GM18526 (cell line): ENCODE data around the gene SCYGR3.

Source experiments
- POLR2A ChIP-seq: IDR thresholded peaks from 3 replicates; pipeline ENCODE4 v1.6.1; 2011; ENCODE audit not compliant: insufficient read length; ENCODE audit errors: extremely low read depth

Gene SCYGR3

GRCh38 chr2:227595797-227596196 is 18.8 kb downstream of the SCYGR3 start:
- TF ChIP-seq POLR2A = no peak

DNA sequence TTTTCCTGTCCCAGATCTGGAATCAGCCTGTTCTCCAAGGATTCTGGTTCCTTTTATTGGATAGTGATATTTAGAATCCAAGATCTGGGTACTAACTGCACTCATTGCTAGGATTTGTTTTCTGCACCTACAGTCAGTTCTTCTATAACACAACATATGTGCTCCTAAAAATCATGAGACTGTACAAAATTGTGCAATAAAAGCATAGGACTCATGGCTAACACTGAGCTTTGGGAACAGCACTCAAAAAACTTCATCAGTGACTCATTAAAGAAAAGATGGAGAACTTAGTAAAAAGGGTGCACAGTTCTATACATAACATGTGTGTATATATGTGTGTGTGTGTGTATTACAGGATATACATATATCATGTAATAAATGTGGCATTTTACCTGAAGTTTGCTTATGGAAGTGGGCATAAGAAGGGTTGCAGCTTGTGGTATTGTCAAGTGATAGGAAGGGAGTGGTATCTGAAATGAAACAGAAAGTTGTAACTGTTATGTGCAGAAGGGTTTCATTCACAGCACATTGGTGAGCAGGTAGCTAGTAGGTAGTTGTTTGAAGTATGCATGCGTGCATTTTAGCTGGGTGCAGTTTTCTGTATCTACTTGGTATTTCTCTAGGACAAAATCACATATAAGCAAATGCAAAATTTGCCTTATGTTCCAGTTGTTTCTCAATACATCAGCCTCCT is 21.8 kb downstream of the SCYGR3 start:
- no peak for TF ChIP-seq POLR2A

DNA sequence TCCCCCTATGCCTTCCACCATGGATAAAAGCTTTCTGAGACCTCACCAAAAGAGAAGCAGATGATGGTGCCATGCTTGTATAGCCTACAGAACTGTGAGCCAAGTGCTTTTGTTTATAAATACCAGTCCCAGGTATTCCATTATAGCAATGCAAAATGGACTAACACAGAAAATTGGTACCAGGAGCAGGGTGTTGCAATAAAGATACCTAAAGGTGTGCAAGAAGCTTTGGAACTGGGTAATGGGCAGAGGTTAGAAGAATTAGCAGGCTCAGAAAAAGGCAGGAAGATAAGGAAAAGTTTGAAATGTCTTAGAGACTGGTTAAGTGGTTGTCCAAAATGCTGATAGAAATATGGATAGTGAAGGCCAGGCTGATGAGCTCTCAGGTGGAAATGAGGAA is 32.3 kb downstream of the SCYGR3 start:
- TF ChIP-seq POLR2A = no peak

DNA sequence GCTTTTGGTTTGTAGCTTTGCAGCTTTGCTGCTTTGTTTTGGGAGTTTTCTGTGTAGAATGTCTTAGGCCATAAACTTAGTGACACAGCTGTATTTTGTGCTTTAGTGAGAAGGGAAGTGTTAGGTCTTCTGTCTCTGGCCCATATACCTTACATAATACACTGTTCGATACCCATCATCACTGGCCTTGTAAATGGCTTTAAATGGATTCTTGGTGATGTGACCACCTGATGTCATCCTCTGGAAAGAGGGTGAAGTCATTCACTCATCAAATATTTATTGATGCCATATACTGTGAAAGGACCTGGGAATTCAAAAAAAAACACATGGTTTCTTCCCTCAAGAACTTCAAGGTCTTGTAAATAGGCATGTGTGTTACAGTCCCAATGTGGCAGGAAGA is 34.8 kb downstream of the SCYGR3 start:
- TF ChIP-seq POLR2A = no peak

DNA sequence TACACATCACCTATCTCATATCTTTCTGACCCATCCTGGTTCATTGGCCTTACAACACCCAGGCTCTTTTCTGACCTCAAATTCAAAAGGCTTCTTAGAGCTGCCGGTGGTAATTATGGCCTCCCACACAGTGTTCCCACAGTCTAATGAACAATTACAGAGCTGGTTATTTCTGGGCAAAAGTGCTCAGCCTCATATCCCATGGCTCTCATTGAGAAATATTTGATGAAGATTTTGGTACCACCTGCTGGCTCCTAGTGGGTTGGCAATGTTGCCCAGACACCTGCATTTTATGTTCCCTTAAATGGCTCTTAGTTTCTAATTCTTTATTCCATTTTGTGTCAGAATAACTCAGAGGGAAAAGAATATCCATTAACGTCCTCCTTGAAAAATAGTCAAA is 36.0 kb downstream of the SCYGR3 start:
- TF ChIP-seq POLR2A = no peak

GRCh38 chr2:227577555-227577954 is 37.1 kb downstream of the SCYGR3 start:
- TF ChIP-seq POLR2A = no peak

GRCh38 chr2:227576812-227577211 is 37.8 kb downstream of the SCYGR3 start:
- TF ChIP-seq POLR2A = no peak

DNA sequence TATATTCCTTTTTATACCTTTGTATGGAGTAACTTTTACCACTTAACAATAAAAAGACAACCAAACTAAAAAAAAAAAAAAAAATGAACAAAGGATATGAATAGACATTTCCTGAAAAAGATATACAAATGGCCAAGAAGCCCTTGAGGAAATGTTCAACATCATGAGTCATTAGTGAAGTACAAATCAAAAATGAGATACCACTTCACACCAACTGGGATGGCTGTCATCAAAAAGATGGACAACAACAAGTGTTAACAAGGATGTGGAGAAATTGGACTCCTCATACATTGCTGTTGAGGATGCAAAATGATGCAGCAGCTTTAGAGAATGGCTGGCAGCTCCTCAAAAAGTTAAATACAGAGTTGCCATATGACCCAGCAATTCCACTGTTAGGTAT is 38.5 kb downstream of the SCYGR3 start:
- no peak for TF ChIP-seq POLR2A

DNA sequence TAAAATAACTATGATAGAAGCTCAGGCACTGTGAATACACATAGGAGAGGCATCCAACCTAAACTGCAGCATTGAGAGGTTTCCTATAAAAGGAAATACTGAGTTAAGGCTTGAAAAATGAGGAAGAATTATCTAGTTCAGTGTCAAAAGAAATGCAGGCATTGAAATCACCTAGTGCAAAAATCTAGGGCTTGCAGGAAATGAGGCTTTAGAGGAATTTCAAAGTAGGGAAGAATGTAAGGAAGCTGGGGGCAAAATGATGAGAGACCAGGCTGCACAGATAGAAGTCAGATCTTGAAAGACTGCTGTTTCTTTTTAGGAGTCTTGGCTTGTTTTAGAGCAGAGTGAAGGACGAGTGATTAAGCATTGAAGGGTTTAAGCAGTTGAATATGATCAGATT is 44.0 kb downstream of the SCYGR3 start:
- TF ChIP-seq POLR2A = no peak

DNA sequence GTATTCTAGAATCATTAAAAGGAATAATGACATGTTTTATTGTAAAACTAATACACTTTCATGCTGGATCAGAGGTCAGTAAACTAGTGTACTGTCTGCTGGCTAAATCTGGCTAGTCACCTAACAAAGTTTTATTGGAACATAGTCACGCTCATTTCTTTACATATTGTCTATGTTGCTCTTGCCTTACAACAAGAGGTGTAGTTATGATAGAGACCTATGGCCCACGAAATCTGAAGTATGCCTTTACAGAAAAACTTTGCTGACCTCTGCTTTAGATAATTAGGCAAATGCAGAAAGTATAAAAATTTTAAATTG is 45.8 kb downstream of the SCYGR3 start:
- no peak for TF ChIP-seq POLR2A

GRCh38 chr2:227566012-227566411 is 48.6 kb downstream of the SCYGR3 start:
- TF ChIP-seq POLR2A = no peak

GRCh38 chr2:227565080-227565479 is 49.6 kb downstream of the SCYGR3 start:
- TF ChIP-seq POLR2A = no peak
